Ovary (tissue), 3 donors: Measurements from ENCODE around the gene HSD17B1.

ENCODE experiments used
- POLR2A ChIP-seq: fragments of 450-650 bp; IDR thresholded peaks from one replicate; pipeline ENCODE4 v1.6.1; 2017; ENCODE audit warnings: antibody characterized with exemption, mild to moderate bottlenecking, moderate library complexity
- TF ChIP-seq, protein P1 (sequence below), 3 donors: fragments of 450-650 bp in 2 of 3; fragments of 200-600 bp in 1 of 3; IDR thresholded peaks; one replicate each; pipeline versions ENCODE4 v1.5.1 to v1.8.0; 2016 to 2022; ENCODE audit warnings: antibody characterized with exemption in 3 of 3, mild to moderate bottlenecking in 1 of 3
- donor health status: DM: no; HTN: no; CAD: no.

DNA sequence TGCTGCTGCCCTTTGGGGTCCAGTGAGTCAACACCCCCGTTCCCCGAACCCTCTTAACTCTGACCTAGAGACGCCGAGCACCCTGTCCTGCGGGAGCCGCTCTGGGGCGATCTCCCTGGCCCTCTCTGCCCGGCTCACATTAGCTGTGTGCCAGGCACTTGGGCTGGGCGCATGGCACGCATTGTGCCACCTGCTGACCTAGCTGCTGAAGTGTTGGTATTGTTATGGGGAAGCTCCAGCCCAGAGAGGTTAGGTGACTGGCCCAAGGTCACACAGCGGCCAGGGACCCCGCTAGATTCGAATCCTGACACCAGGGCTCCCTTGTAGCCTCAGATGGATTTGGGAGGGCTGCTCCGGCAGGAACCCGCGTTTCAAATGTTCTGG, 1.1 kb downstream of the HSD17B1 start:
- TF ChIP-seq POLR2A = no peak
- TF ChIP-seq, protein P1, sequence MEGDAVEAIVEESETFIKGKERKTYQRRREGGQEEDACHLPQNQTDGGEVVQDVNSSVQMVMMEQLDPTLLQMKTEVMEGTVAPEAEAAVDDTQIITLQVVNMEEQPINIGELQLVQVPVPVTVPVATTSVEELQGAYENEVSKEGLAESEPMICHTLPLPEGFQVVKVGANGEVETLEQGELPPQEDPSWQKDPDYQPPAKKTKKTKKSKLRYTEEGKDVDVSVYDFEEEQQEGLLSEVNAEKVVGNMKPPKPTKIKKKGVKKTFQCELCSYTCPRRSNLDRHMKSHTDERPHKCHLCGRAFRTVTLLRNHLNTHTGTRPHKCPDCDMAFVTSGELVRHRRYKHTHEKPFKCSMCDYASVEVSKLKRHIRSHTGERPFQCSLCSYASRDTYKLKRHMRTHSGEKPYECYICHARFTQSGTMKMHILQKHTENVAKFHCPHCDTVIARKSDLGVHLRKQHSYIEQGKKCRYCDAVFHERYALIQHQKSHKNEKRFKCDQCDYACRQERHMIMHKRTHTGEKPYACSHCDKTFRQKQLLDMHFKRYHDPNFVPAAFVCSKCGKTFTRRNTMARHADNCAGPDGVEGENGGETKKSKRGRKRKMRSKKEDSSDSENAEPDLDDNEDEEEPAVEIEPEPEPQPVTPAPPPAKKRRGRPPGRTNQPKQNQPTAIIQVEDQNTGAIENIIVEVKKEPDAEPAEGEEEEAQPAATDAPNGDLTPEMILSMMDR (IDR thresholded peaks at IDR 0.05) = no peak
